CD4-positive, alpha-beta T cell treated with Interleukin-6 at 100 ng/mL for 8 hours (primary cell): Measurements from ENCODE around the gene ZSCAN30.

Experiments used
- DNase-seq: peaks from one replicate; pipeline ENCODE4 v3.0.0-alpha.2; 2020; ENCODE audit warnings: mixed read lengths, low spot score

Gene ZSCAN30

GRCh38 chr18:35278969-35279368 lies 11.1 kb downstream of the ZSCAN30 start:
- no peak for DNase-seq

GRCh38 chr18:35278085-35278484 lies 11.9 kb downstream of the ZSCAN30 start:
- DNase-seq: no peak

DNA sequence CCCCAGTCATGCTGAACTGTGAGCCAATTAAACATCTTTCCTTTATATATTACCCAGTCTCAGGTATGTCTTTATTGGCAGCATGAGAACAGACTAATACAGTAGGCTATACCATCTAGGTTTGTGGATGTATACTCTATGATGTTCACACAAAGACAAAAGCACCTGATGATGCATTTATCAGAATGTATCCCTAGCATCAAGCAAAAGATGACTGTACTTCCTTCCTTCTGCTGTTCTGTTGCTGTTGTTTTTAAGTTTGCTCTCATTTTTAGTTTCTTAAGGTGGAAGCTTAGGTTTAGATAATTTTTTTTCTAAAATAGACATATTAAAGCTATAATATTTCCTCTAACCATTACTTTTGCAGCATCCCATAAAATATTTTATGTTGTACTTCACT lies 12.4 kb downstream of the ZSCAN30 start:
- no peak for DNase-seq

GRCh38 chr18:35276267-35276666 lies 13.8 kb downstream of the ZSCAN30 start:
- DNase-seq: no peak

GRCh38 chr18:35271656-35272055 lies 18.4 kb downstream of the ZSCAN30 start:
- no peak for DNase-seq

GRCh38 chr18:35268821-35269220 lies 21.2 kb downstream of the ZSCAN30 start:
- no peak for DNase-seq

GRCh38 chr18:35267809-35268208 lies 22.2 kb downstream of the ZSCAN30 start:
- no peak for DNase-seq

DNA sequence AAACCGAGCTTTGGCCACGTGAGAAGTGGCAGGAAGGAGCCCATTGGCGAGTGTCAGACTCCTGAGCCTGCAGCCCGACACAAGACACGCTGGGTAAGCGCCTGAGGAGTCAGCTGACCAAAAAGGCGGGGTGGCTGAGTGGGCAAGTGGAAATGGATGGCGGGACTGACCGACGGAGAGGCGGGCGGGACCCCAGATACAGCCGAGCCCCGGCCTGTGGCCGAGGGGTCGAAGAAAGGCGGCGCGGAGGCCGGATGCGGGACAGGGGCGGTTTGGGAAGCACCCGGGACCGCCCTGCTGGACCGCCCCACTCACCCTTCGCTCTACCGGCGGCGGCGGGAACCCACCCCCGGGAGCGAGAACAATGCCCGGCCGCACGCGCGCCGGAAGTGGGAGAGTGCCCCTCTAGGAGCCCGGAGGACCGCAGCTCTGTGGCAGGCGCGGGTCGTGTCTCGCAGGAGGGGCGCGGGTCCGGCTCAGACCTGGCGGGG lies 22.8 kb downstream of the ZSCAN30 start:
- peak; percentile 59 for DNase-seq

- no peak for DNase-seq
Measured at GRCh38 chr18:35264409-35264808, 25.6 kb downstream of the ZSCAN30 start.

- no peak for DNase-seq
Measured at GRCh38 chr18:35256947-35257346, 33.1 kb downstream of the ZSCAN30 start.

DNA sequence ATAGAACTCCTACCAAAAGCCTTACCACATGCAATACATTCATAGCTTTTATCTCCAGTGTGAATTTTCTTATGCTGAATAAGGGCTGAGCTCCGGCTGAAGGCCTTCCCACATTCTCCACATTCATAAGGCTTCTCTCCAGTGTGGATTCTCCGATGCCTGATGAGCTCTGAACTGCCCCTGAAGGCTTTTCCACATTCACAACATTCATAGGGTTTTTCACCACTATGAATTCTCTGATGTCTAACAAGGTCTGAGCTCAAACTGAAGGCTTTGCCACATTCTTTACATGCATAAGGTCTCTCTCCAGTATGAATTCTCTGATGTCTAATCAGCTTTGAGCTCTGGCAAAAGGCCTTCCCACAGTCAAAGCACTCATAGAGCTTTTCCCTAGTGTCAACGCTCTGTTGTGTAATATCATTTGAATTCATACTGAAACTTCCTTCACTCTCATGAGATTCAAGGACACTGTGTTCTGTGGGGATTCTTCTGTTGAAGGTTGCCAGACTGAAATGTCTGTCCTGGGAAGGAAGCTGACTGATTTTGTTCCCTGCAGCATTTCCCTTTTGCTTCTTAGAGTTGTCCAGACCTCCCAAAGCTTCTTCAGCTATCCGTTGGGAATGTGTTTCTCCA lies 36.3 kb downstream of the ZSCAN30 start:
- DNase-seq: no peak

DNA sequence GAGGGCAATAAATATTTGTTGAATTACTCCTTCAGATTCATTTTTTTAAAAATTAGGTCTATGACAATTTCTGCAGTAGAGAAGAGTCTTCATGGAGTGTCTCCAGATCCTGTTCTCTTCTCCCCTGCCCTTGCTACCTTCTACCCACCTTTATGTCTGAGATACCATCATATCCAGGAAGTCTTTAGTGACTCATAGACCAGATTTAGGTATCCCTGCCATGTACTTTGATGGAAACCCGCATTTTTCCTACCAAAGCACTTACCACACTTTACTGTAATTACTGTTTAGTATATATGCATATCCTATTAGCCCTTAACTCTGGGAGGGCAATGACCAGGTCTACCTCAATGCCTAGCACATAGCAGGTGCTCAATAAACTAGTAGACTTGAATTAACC lies 37.6 kb downstream of the ZSCAN30 start:
- no peak for DNase-seq

DNA sequence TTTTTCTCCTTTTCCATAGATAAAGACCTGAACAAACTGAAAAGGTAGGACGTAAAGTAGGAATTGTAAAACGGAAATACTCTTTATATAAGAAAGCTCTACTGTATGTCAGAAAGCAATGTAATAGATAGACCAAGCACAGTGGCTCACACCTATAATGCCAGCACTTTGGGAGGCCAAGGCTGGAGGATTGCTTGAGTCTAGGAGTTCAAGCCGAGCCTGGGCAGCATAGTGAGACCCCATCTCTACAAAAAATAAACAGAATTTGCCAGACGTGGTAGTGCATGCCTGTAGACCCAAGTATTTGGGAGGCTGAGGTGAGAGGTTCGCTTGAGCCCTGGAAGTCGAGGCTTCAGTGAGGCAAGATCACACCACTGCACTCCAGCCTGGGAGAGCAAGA lies 41.6 kb downstream of the ZSCAN30 start:
- DNase-seq: no peak

DNA sequence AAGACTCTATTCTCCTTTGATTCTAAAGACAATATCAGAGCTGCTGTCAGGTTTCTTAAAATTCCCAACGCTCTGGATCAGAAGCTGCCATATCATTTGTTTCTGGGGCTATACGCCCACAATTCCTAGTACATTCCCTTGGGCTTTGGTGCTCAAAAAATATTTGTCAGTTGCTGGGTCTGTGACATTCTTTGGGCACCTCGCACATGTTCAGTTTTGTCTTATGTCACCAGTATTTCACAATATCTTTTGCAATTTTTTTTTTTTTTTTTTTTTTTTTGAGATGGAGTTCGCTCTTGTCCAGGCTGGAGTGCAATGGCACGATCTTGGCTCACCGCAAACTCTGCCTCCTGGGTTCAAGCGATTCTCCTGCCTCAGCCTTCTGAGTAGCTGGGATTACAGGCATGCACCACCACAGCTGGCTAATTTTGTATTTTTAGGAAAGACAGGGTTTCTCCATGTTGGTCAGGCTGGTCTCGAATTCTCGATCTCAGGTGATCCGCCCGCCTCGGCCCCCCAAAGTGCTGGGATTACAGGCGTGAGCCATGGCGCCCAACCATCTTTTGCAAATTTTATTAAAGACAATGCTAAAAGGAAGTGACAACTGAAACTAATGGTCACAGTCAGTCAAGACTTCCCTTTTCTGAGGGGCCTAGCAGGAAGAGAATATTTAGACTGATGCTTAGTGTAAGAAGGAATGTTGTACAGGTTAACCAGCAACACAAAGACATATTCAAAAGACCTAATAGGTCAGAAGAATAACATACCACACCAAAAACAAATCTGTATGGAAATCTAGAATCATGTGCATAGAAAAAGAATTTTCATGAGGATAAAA lies 42.4 kb downstream of the ZSCAN30 start:
- no peak for DNase-seq

- no peak for DNase-seq
Measured at GRCh38 chr18:35246831-35247230, 43.2 kb downstream of the ZSCAN30 start.

GRCh38 chr18:35245719-35246317 lies 44.2 kb downstream of the ZSCAN30 start:
- no peak for DNase-seq

DNA sequence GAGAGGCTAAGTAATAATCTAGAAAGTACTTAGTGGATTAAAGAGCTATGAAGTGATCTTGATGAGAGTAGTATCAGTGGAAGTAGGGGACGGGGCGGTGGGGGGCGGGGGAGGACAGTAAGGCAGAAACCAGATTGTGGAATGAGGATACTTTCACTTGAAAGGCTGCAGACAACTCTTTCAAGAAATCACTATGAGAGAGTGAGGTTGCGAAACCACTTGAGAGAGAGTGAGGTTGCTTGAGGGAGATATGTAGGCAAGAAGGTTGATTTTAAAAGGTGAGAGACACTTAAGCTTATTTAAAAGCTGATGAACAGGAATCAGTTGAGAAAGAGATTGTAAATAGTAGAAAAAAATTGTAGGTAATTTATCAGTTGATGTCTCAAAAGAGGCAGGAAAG lies 45.4 kb downstream of the ZSCAN30 start:
- no peak for DNase-seq

GRCh38 chr18:35242426-35242825 lies 47.6 kb downstream of the ZSCAN30 start:
- no peak for DNase-seq

GRCh38 chr18:35241448-35241804 lies 48.6 kb downstream of the ZSCAN30 start:
- no peak for DNase-seq

DNA sequence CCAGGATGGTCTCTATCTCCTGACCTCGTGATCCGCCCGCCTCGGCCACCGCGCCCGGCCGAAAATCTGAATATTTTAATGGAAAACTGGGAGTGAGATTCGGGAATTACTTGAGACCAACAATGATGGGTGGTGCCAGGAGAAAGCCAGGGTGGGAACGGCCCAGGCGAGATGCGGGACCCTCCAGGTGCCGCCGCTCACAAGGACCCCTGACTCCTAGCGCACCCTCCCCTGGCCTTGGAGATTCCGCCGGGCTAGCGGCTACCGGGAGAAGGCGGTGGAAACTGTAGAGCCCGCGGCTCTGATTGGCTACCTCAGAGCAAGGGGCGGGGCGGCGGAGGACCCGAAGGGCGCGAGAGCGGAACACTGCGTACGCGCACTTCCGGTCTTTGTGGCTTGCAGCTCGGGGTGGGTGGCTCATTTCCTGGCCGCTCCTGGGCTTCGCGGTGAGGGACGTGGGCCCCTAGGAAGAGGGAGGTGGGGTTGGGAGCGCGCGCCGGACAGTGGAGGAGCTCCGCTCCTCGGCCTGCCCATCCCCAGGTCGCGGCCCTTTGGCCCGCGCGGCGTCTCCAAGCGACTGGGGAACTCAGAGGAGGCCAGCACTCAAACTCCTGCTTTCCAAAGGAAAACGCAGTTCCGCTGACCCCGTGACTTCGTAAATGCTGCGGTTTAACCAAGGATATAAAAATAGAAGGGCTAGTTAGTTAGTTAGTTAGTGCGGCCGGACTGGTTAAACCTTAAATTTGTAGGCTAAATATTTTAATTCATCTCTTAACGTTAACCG lies 49.2 kb downstream of the ZSCAN30 start, which contains the start of gene ZNF397:
TSS of gene ZNF397 (plus strand) at position 371 of the 784 bp plus-strand sequence. CDS start 1,437 bp downstream, outside the sequence.
- peak; percentile 94 for DNase-seq

DNA sequence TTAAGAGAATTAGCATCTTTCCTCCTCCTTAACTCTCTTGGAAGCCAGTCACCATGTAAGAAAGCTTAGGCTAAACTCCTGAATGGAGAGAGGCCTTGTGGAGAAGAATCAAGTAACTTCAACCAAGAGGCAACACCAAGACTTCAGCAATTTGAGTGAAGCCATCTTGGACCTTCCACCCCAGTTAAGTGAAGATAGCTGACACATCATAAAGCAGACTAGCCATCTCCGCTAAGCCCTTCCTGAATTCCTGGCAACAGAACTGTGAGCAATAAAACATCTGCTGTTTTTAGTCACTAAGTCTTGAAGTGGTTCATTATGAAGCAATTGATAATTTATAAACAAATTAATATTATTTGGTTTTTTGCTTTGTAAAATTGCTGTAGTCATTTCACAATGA lies 50.7 kb downstream of the ZSCAN30 start:
- DNase-seq: no peak
